GM19240 (cell line): ENCODE data around the gene ZKSCAN5.
"Not testable (repeated sequence)": the region's sequence is repeated elsewhere in the genome, so short reads cannot be mapped to it uniquely, and the experiment has no call there.

Experiments used
- DNase-seq: peaks from one replicate; pipeline ENCODE4 v3.0.0; 2011; ENCODE audit warnings: low spot score; ENCODE audit not compliant: insufficient read length

ZKSCAN5 gene

GRCh38 chr7:99551767-99552463 is 47.5 kb downstream of the ZKSCAN5 start, which contains the start of gene FAM200A:
Gene FAM200A, minus strand, starts transcription at chr7:99552114. Its CDS starts 3,707 bp downstream, at chr7:99548407.
- peak; percentile 89 for DNase-seq

GRCh38 chr7:99553039-99553438 is 48.6 kb downstream of the ZKSCAN5 start:
- no peak for DNase-seq

GRCh38 chr7:99554939-99555338 is 50.5 kb downstream of the ZKSCAN5 start:
- DNase-seq: no peak

GRCh38 chr7:99557196-99557607 is 52.7 kb downstream of the ZKSCAN5 start:
- DNase-seq: no peak

- DNase-seq: no peak
Observed at GRCh38 chr7:99557940-99558305, 53.5 kb downstream of the ZKSCAN5 start.

- peak; percentile 85 for DNase-seq
Observed at GRCh38 chr7:99558306-99559174, 54.1 kb downstream of the ZKSCAN5 start, which contains the start of gene ZNF655. Gene ZNF655, plus strand, starts transcription at chr7:99558642. Its CDS starts 1,918 bp downstream, at chr7:99560560.

GRCh38 chr7:99559175-99559915 is 54.9 kb downstream of the ZKSCAN5 start:
- DNase-seq: no peak

GRCh38 chr7:99560834-99561736 is 56.6 kb downstream of the ZKSCAN5 start:
- DNase-seq: no peak

GRCh38 chr7:99561737-99562051 is 57.2 kb downstream of the ZKSCAN5 start:
- DNase-seq: no peak

- no peak for DNase-seq
Observed at GRCh38 chr7:99562114-99562784, 57.8 kb downstream of the ZKSCAN5 start.

- DNase-seq: no peak
Observed at GRCh38 chr7:99562832-99563231, 58.4 kb downstream of the ZKSCAN5 start.

GRCh38 chr7:99563650-99564049 is 59.2 kb downstream of the ZKSCAN5 start:
- DNase-seq: no peak

- DNase-seq: not testable (repeated sequence)
Observed at GRCh38 chr7:99568770-99569169, 64.3 kb downstream of the ZKSCAN5 start.

GRCh38 chr7:99571768-99572167 is 67.3 kb downstream of the ZKSCAN5 start:
- no peak for DNase-seq

- DNase-seq: no peak
Observed at GRCh38 chr7:99573257-99573656, 68.8 kb downstream of the ZKSCAN5 start.

- DNase-seq: no peak
Observed at GRCh38 chr7:99576251-99576650, 71.8 kb downstream of the ZKSCAN5 start.

GRCh38 chr7:99579281-99579955 is 75.0 kb downstream of the ZKSCAN5 start:
- DNase-seq: no peak

GRCh38 chr7:99579956-99580777 is 75.7 kb downstream of the ZKSCAN5 start:
- no peak for DNase-seq
